Vagina (tissue), 2 donors: Measurements from ENCODE around the gene CLCNKA.

ENCODE experiments used
- POLR2A ChIP-seq, 2 donors: fragments of 450-650 bp; IDR thresholded peaks; one replicate each; pipeline ENCODE4 v1.6.1; 2017; ENCODE audit warnings: antibody characterized with exemption in 2 of 2, mild to moderate bottlenecking in 2 of 2, moderate library complexity in 2 of 2
- TF ChIP-seq, protein P1 (sequence below), 3 experiments: fragments of 450-650 bp in 2 of 3; fragments of 200-600 bp in 1 of 3; sonication (generic) in 1 of 3; IDR thresholded peaks; one replicate each; pipeline ENCODE4 v1.5.1; 2017 to 2019; ENCODE audit warnings: antibody characterized with exemption in 3 of 3, mild to moderate bottlenecking in 2 of 3, moderate library complexity in 2 of 3

- TF ChIP-seq, protein P1, sequence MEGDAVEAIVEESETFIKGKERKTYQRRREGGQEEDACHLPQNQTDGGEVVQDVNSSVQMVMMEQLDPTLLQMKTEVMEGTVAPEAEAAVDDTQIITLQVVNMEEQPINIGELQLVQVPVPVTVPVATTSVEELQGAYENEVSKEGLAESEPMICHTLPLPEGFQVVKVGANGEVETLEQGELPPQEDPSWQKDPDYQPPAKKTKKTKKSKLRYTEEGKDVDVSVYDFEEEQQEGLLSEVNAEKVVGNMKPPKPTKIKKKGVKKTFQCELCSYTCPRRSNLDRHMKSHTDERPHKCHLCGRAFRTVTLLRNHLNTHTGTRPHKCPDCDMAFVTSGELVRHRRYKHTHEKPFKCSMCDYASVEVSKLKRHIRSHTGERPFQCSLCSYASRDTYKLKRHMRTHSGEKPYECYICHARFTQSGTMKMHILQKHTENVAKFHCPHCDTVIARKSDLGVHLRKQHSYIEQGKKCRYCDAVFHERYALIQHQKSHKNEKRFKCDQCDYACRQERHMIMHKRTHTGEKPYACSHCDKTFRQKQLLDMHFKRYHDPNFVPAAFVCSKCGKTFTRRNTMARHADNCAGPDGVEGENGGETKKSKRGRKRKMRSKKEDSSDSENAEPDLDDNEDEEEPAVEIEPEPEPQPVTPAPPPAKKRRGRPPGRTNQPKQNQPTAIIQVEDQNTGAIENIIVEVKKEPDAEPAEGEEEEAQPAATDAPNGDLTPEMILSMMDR (IDR thresholded peaks at IDR 0.05): peak; percentile 3 to 34 (median 22)
- peak in 1 of 2 donors; percentile 70 for TF ChIP-seq POLR2A (IDR thresholded peaks at IDR 0.05)
Observed at GRCh38 chr1:15975805-15976680, 45.8 kb upstream of the CLCNKA start, which contains the start of gene ZBTB17.
